Stimulated activated effector memory CD8-positive, alpha-beta T cell treated with anti-CD3 and anti-CD28 coated beads, Interleukin-12 subunit alpha, Interleukin-12 subunit beta, amount 100 ng/mL, for 72 hours (primary cell): ENCODE results near the gene BCAN.

Experiments
- ATAC-seq: fragments of 150-1000 bp; cut with Tn5 transposase; 2 replicates; pipeline ENCODE4 v1.10.0; 2021
- DNase-seq, 2 donors: peaks; one replicate each; pipeline ENCODE4 v3.0.0; 2021 to 2022; ENCODE audit warnings: low spot score in 2 of 2
- H3K27ac Mint-ChIP-seq: one replicate; pipeline ENCODE4 v1.8.0; 2022; ENCODE audit warnings: mild to moderate bottlenecking, mixed read lengths
- H3K36me3 Mint-ChIP-seq: one replicate; pipeline ENCODE4 v1.8.0; 2022; ENCODE audit warnings: mild to moderate bottlenecking, mixed read lengths
- H3K4me1 Mint-ChIP-seq: one replicate; pipeline ENCODE4 v1.8.0; 2022; ENCODE audit warnings: mixed read lengths
- H3K4me3 Mint-ChIP-seq: one replicate; pipeline ENCODE4 v1.8.0; 2022; ENCODE audit warnings: mild to moderate bottlenecking, mixed read lengths
- H3K9me3 Mint-ChIP-seq: one replicate; pipeline ENCODE4 v1.8.0; 2022; ENCODE audit warnings: mixed read lengths

Gene BCAN

GRCh38 chr1:156659661-156659987 is 17.7 kb downstream of the BCAN start:
- peak overlapping the region; percentile 82 for H3K4me3 Mint-ChIP-seq
- H3K36me3 Mint-ChIP-seq: peaks cover 21% of the 10 kb centered on the region
- peaks cover 59% of the 10 kb centered on the region for H3K4me1 Mint-ChIP-seq
- DNase-seq (no peak), ATAC-seq (no peak)
- no peaks in the 10 kb centered on the region for H3K9me3 Mint-ChIP-seq
- H3K27ac Mint-ChIP-seq: peak overlapping the region; percentile 94

GRCh38 chr1:156659988-156660751 is 18.3 kb downstream of the BCAN start:
- H3K9me3 Mint-ChIP-seq: no peaks in the 10 kb centered on the region
- DNase-seq: peak; percentile 98 to 99
- H3K27ac Mint-ChIP-seq: peak overlapping the region; percentile 94
- peaks cover 59% of the 10 kb centered on the region for H3K4me1 Mint-ChIP-seq
- ATAC-seq: peak; percentile 89
- peak overlapping the region; percentile 82 for H3K4me3 Mint-ChIP-seq
- peaks cover 21% of the 10 kb centered on the region for H3K36me3 Mint-ChIP-seq

GRCh38 chr1:156660752-156661112 is 18.8 kb downstream of the BCAN start:
- peak overlapping the region; percentile 94 for H3K27ac Mint-ChIP-seq
- peaks cover 21% of the 10 kb centered on the region for H3K36me3 Mint-ChIP-seq
- ATAC-seq: peak; percentile 33
- peak overlapping the region; percentile 82 for H3K4me3 Mint-ChIP-seq
- no peak for DNase-seq
- H3K4me1 Mint-ChIP-seq: peaks cover 59% of the 10 kb centered on the region
- no peaks in the 10 kb centered on the region for H3K9me3 Mint-ChIP-seq

- peak overlapping the region; percentile 73 for H3K27ac Mint-ChIP-seq
- H3K9me3 Mint-ChIP-seq: no peaks in the 10 kb centered on the region
- peaks cover 53% of the 10 kb centered on the region for H3K4me1 Mint-ChIP-seq
- no peak for DNase-seq
- peaks cover 21% of the 10 kb centered on the region for H3K36me3 Mint-ChIP-seq
- peak overlapping the region; percentile 82 for H3K4me3 Mint-ChIP-seq
- no peak for ATAC-seq
Measured at GRCh38 chr1:156662005-156662799, 20.3 kb downstream of the BCAN start.

GRCh38 chr1:156662800-156663055 is 20.8 kb downstream of the BCAN start:
- H3K4me1 Mint-ChIP-seq: peaks cover 47% of the 10 kb centered on the region
- H3K36me3 Mint-ChIP-seq: peaks cover 21% of the 10 kb centered on the region
- H3K9me3 Mint-ChIP-seq: no peaks in the 10 kb centered on the region
- H3K27ac Mint-ChIP-seq: peak overlapping the region; percentile 73
- ATAC-seq (no peak), DNase-seq (no peak)
- H3K4me3 Mint-ChIP-seq: no peak overlapping the region

GRCh38 chr1:156663178-156663577 is 21.3 kb downstream of the BCAN start:
- Mint-ChIP-seq H3K9me3 (no peaks in the 10 kb centered on the region), H3K4me1 (peaks cover 43% of the 10 kb centered on the region), H3K36me3 (peaks cover 21% of the 10 kb centered on the region), H3K27ac (peak overlapping the region; percentile 73), H3K4me3 (no peak overlapping the region)
- no peak for ATAC-seq
- no peak for DNase-seq

- Mint-ChIP-seq H3K4me3 (no peak overlapping the region), H3K36me3 (peaks cover 21% of the 10 kb centered on the region), H3K9me3 (no peaks in the 10 kb centered on the region), H3K4me1 (peaks cover 33% of the 10 kb centered on the region), H3K27ac (peak overlapping the region; percentile 73)
- no peak for ATAC-seq
- DNase-seq: no peak
Measured at GRCh38 chr1:156664046-156664766, 22.3 kb downstream of the BCAN start.

GRCh38 chr1:156664767-156665411 is 23.0 kb downstream of the BCAN start:
- no peak for ATAC-seq
- DNase-seq: no peak
- H3K4me3 Mint-ChIP-seq: no peak overlapping the region
- peaks cover 15% of the 10 kb centered on the region for H3K36me3 Mint-ChIP-seq
- H3K27ac Mint-ChIP-seq: peak overlapping the region; percentile 73
- H3K9me3 Mint-ChIP-seq: no peaks in the 10 kb centered on the region
- H3K4me1 Mint-ChIP-seq: peaks cover 26% of the 10 kb centered on the region

GRCh38 chr1:156665539-156665938 is 23.6 kb downstream of the BCAN start:
- Mint-ChIP-seq H3K4me1 (peaks cover 19% of the 10 kb centered on the region), H3K9me3 (no peaks in the 10 kb centered on the region), H3K4me3 (no peak overlapping the region), H3K36me3 (peaks cover 9% of the 10 kb centered on the region), H3K27ac (no peak overlapping the region)
- ATAC-seq: no peak
- no peak for DNase-seq

GRCh38 chr1:156666862-156667609 is 25.1 kb downstream of the BCAN start:
- no peaks in the 10 kb centered on the region for H3K9me3 Mint-ChIP-seq
- ATAC-seq: no peak

GRCh38 chr1:156667610-156667967 is 25.7 kb downstream of the BCAN start:
- no peak overlapping the region for H3K27ac Mint-ChIP-seq
- no peaks in the 10 kb centered on the region for H3K9me3 Mint-ChIP-seq
- DNase-seq (no peak), ATAC-seq (no peak)
- H3K36me3 Mint-ChIP-seq: no peaks in the 10 kb centered on the region
- H3K4me3 Mint-ChIP-seq: no peak overlapping the region
- no peaks in the 10 kb centered on the region for H3K4me1 Mint-ChIP-seq

More at GRCh38 chr1:156666862-156667609, 25.1 kb downstream of the BCAN start:
- H3K4me1 Mint-ChIP-seq: peaks cover 4% of the 10 kb centered on the region
- no peak for DNase-seq
- no peak overlapping the region for H3K4me3 Mint-ChIP-seq
- H3K36me3 Mint-ChIP-seq: no peaks in the 10 kb centered on the region
- peak overlapping the region; percentile 52 for H3K27ac Mint-ChIP-seq

- Mint-ChIP-seq H3K4me3 (no peak overlapping the region), H3K27ac (no peak overlapping the region), H3K9me3 (no peaks in the 10 kb centered on the region), H3K36me3 (no peaks in the 10 kb centered on the region), H3K4me1 (no peaks in the 10 kb centered on the region)
- ATAC-seq (no peak), DNase-seq (no peak)
Measured at GRCh38 chr1:156667968-156668709, 26.2 kb downstream of the BCAN start.

- H3K36me3 Mint-ChIP-seq: no peaks in the 10 kb centered on the region
- H3K4me3 Mint-ChIP-seq: no peak overlapping the region
Measured at GRCh38 chr1:156668801-156669637, 27.1 kb downstream of the BCAN start.

GRCh38 chr1:156669794-156670193 is 27.9 kb downstream of the BCAN start:
- no peak overlapping the region for H3K4me3 Mint-ChIP-seq
- H3K36me3 Mint-ChIP-seq: no peaks in the 10 kb centered on the region
- no peaks in the 10 kb centered on the region for H3K9me3 Mint-ChIP-seq
- no peaks in the 10 kb centered on the region for H3K4me1 Mint-ChIP-seq
- ATAC-seq (no peak), DNase-seq (no peak)
- peak overlapping the region; percentile 20 for H3K27ac Mint-ChIP-seq

More at GRCh38 chr1:156668801-156669637, 27.1 kb downstream of the BCAN start:
- H3K9me3 Mint-ChIP-seq: no peaks in the 10 kb centered on the region
- peak overlapping the region; percentile 20 for H3K27ac Mint-ChIP-seq
- no peaks in the 10 kb centered on the region for H3K4me1 Mint-ChIP-seq
- no peak for ATAC-seq
- no peak for DNase-seq
